SK-N-SH treated with all-trans-retinoic acid at 6 μM for 48 hours (cell line): ENCODE results near the gene MUC16.

ENCODE experiments used
- ARNTL ChIP-seq: fragments of 450-650 bp; formaldehyde crosslinking; IDR thresholded peaks from 2 replicates; pipeline ENCODE4 v1.5.0; 2020; ENCODE audit warnings: low read depth, mild to moderate bottlenecking, moderate library complexity, borderline replicate concordance
- ESRRG ChIP-seq: fragments of 250-450 bp; sonication (Bioruptor Pico); IDR thresholded peaks from 2 replicates; pipeline ENCODE4 v1.6.1; 2021; ENCODE audit warnings: mild to moderate bottlenecking
- PATZ1 ChIP-seq: fragments of 250-450 bp; sonication (Bioruptor Pico); IDR thresholded peaks from 2 replicates; pipeline ENCODE4 v1.8.0; 2020; ENCODE audit warnings: mild to moderate bottlenecking, moderate library complexity, borderline replicate concordance
- POU6F1 ChIP-seq: fragments of 250-450 bp; sonication (Bioruptor Pico); IDR thresholded peaks from 2 replicates; pipeline ENCODE4 v1.8.0; 2021; ENCODE audit warnings: low read depth, mild to moderate bottlenecking, moderate library complexity, borderline replicate concordance
- RARB ChIP-seq: fragments of 250-450 bp; sonication (Bioruptor Pico); IDR thresholded peaks from 2 replicates; pipeline ENCODE4 v1.8.0; 2021; ENCODE audit warnings: mild to moderate bottlenecking, moderate library complexity
- ZFP3 ChIP-seq: fragments of 250-450 bp; sonication (Bioruptor Pico); IDR thresholded peaks from 2 replicates; pipeline ENCODE4 v1.5.0; 2020; ENCODE audit warnings: mild to moderate bottlenecking, moderate library complexity
- ZFP30 ChIP-seq: fragments of 450-650 bp; formaldehyde crosslinking; IDR thresholded peaks from 2 replicates; pipeline ENCODE4 v1.5.0; 2022; ENCODE audit warnings: mild to moderate bottlenecking, moderate library complexity
- ZNF70 ChIP-seq: fragments of 450-650 bp; formaldehyde crosslinking; IDR thresholded peaks from 2 replicates; pipeline ENCODE4 v1.5.0; 2020; ENCODE audit warnings: mild to moderate bottlenecking, moderate library complexity

DNA sequence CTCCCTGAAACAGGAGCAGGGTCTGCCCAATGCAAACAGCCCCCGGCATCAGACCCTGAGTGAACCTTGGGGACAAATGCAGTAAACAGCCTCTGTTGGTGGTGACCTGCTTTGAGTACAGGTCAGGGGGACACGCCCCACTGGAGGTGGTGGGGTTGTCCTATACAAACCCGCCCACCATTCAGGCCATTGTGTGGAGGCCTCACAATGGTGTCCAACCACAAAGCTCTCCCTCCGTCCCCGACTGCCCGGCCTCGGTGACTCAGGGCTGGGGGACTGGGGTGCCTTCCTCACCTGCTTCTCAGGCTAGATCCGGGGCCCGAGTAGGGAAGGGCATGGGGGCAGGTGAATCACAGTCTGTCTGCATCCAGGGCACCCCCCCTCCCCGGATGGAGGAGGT lies 1.5 kb downstream of the MUC16 start:
- TF ChIP-seq RARB (CRISPR knock-in tag): no peak
- TF ChIP-seq ZFP3 (CRISPR knock-in tag): no peak
- no peak for TF ChIP-seq ARNTL (CRISPR knock-in tag)
- no peak for TF ChIP-seq ZFP30
- no peak for TF ChIP-seq ZNF70 (CRISPR knock-in tag)
- TF ChIP-seq ESRRG: no peak
- TF ChIP-seq PATZ1 (CRISPR knock-in tag): no peak
- TF ChIP-seq POU6F1: no peak
